Measurements from ENCODE around the gene UQCC2.

The UQCC2 gene

DNA sequence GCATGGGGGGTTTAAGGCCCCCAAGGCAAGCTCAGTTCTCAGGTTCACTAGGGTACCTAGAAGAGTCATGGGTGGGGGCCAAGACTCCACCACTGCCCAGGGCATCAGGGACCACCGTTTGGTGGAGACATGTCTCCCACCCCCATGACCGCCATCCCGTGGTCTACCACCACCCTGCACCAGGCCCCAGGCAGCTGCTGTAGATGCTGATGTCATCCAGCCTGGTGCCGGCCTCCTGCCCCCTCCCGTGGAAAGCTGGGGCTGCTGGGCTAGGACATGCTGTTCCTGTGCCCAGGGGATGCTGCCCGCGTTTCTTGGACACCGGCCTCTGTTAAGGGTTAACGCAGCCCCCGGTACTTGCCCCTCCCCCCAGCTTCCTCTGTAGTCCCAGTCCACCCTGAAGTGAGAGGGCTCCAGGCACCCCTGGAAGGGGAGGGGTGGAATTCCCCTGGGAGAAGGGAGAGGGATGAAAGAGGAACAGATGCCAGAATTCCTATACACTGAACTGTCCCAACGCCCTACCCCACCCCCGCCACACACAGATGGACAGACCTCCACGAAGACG, 34.6 kb upstream of the UQCC2 start:
- H3K27me3 ChIP-seq (ENCODE audit: control insufficient read depth in 1 of 2, insufficient read depth in 1 of 2, low read length in 2 of 2): peaks cover 0 to 82% of the 10 kb centered on the region in 2 experiments
- H3K4me1 ChIP-seq (ENCODE audit: control insufficient read depth, insufficient read depth, low read depth, low read length): peaks cover 49% of the 10 kb centered on the region
- H2BK120ac ChIP-seq (ENCODE audit: low read depth, low read length): peak overlapping the region; percentile 86
- 15% methylated on average over 7 of the region's 14 CpGs for WGBS
- H2BK5ac ChIP-seq (ENCODE audit: low read depth, low read length, poor library complexity, severe bottlenecking): peak overlapping the region; percentile 89
- H4K91ac ChIP-seq (ENCODE audit: low read length): peak overlapping the region; percentile 99
- H4K8ac ChIP-seq (ENCODE audit: low read length): peak overlapping the region; percentile 98
- H2AK5ac ChIP-seq (ENCODE audit: low read length, severe bottlenecking): peak overlapping the region; percentile 91
- peak overlapping the region; percentile 59 for H3K4me2 ChIP-seq (ENCODE audit: low read length, poor library complexity, severe bottlenecking)
- H3K9me3 ChIP-seq (ENCODE audit: control insufficient read depth, low read length): no peaks in the 10 kb centered on the region
- DNase-seq: peak; percentile 85
- peaks cover 8% of the 10 kb centered on the region for H3K79me1 ChIP-seq (replicated peaks; ENCODE audit: low read length, poor library complexity, severe bottlenecking)
- peak overlapping the region; percentile 80 to 89 for H3K4ac ChIP-seq (ENCODE audit: low read depth in 1 of 2, low read length in 2 of 2)
- H3K14ac ChIP-seq (ENCODE audit: low read length in 2 of 2): peak overlapping the region in 1 of 2 experiments; percentile 97
- peak overlapping the region in 1 of 2 experiments; percentile 40 for H3K4me3 ChIP-seq (ENCODE audit: insufficient read depth in 1 of 2, low read depth in 1 of 2, low read length in 2 of 2)
- H3K27ac ChIP-seq (ENCODE audit: low read length, poor library complexity, severe bottlenecking): peak overlapping the region; percentile 97
- peak overlapping the region; percentile 81 to 99 for H3K18ac ChIP-seq (ENCODE audit: low read depth in 1 of 2, low read length in 2 of 2)
- no peak overlapping the region for H3K9ac ChIP-seq (ENCODE audit: low read length)
- peaks cover 0 to 10% of the 10 kb centered on the region in 2 experiments for H3K36me3 ChIP-seq (ENCODE audit: control insufficient read depth in 1 of 2, insufficient read depth in 2 of 2, low read depth in 1 of 2, low read length in 2 of 2)
- peak overlapping the region; percentile 91 to 95 for H2BK12ac ChIP-seq (ENCODE audit: low read length in 2 of 2)
- peak overlapping the region; percentile 72 for H2AFZ ChIP-seq (ENCODE audit: low read depth, low read length)
- H2BK15ac ChIP-seq (ENCODE audit: low read depth, poor library complexity, severe bottlenecking): peak overlapping the region; percentile 93
- no peak overlapping the region for H3K23ac ChIP-seq (ENCODE audit: low read length in 2 of 2)

- Histone ChIP-seq H2BK120ac (ENCODE audit: low read depth, low read length) (peak overlapping the region; percentile 86), H3K14ac (ENCODE audit: low read length in 2 of 2) (no peak overlapping the region), H4K8ac (ENCODE audit: low read length) (peak overlapping the region; percentile 20), H3K79me1 (replicated peaks; ENCODE audit: low read length, poor library complexity, severe bottlenecking) (peaks cover 8% of the 10 kb centered on the region), H3K9ac (ENCODE audit: low read length) (no peak overlapping the region), H2BK5ac (ENCODE audit: low read depth, low read length, poor library complexity, severe bottlenecking) (peak overlapping the region; percentile 89), H3K9me3 (ENCODE audit: control insufficient read depth, low read length) (no peaks in the 10 kb centered on the region), H3K27ac (ENCODE audit: low read length, poor library complexity, severe bottlenecking) (peak overlapping the region; percentile 97), H3K27me3 (ENCODE audit: control insufficient read depth in 1 of 2, insufficient read depth in 1 of 2, low read length in 2 of 2) (peaks cover 0 to 83% of the 10 kb centered on the region in 2 experiments), H3K4me1 (ENCODE audit: control insufficient read depth, insufficient read depth, low read depth, low read length) (peaks cover 44% of the 10 kb centered on the region), H3K4me2 (ENCODE audit: low read length, poor library complexity, severe bottlenecking) (peak overlapping the region; percentile 59), H3K4ac (ENCODE audit: low read depth in 1 of 2, low read length in 2 of 2) (peak overlapping the region in 1 of 2 experiments; percentile 88), H2AK5ac (ENCODE audit: low read length, severe bottlenecking) (peak overlapping the region; percentile 81), H2AFZ (ENCODE audit: low read depth, low read length) (no peak overlapping the region), H3K18ac (ENCODE audit: low read depth in 1 of 2, low read length in 2 of 2) (peak overlapping the region; percentile 79 to 81), H2BK12ac (ENCODE audit: low read length in 2 of 2) (peak overlapping the region; percentile 87 to 91), H3K36me3 (ENCODE audit: control insufficient read depth in 1 of 2, insufficient read depth in 2 of 2, low read depth in 1 of 2, low read length in 2 of 2) (peaks cover 0 to 14% of the 10 kb centered on the region in 2 experiments), H3K4me3 (ENCODE audit: insufficient read depth in 1 of 2, low read depth in 1 of 2, low read length in 2 of 2) (no peak overlapping the region), H4K91ac (ENCODE audit: low read length) (peak overlapping the region; percentile 91), H2BK15ac (ENCODE audit: low read depth, poor library complexity, severe bottlenecking) (no peak overlapping the region), H3K23ac (ENCODE audit: low read length in 2 of 2) (no peak overlapping the region)
- peak; percentile 77 for DNase-seq
- 45% methylated on average over 6 of the region's 7 CpGs for WGBS
These were observed 34.0 kb upstream of the UQCC2 start for GRCh38 chr6:33745548-33745947.

GRCh38 chr6:33744895-33745546, 33.5 kb upstream of the UQCC2 start:
- Histone ChIP-seq H3K9me3 (ENCODE audit: control insufficient read depth, low read length) (no peaks in the 10 kb centered on the region), H3K14ac (ENCODE audit: low read length in 2 of 2) (peak overlapping the region in 1 of 2 experiments; percentile 73), H2AK5ac (ENCODE audit: low read length, severe bottlenecking) (peak overlapping the region; percentile 81), H3K23ac (ENCODE audit: low read length in 2 of 2) (no peak overlapping the region), H4K91ac (ENCODE audit: low read length) (peak overlapping the region; percentile 91), H2BK5ac (ENCODE audit: low read depth, low read length, poor library complexity, severe bottlenecking) (peak overlapping the region; percentile 88), H3K4me2 (ENCODE audit: low read length, poor library complexity, severe bottlenecking) (peak overlapping the region; percentile 59), H3K18ac (ENCODE audit: low read depth in 1 of 2, low read length in 2 of 2) (peak overlapping the region; percentile 79 to 81), H3K27ac (ENCODE audit: low read length, poor library complexity, severe bottlenecking) (peak overlapping the region; percentile 97), H2BK12ac (ENCODE audit: low read length in 2 of 2) (peak overlapping the region; percentile 14 to 87), H3K4me3 (ENCODE audit: insufficient read depth in 1 of 2, low read depth in 1 of 2, low read length in 2 of 2) (no peak overlapping the region), H3K4ac (ENCODE audit: low read depth in 1 of 2, low read length in 2 of 2) (peak overlapping the region; percentile 10 to 88), H3K79me1 (replicated peaks; ENCODE audit: low read length, poor library complexity, severe bottlenecking) (peaks cover 13% of the 10 kb centered on the region), H3K27me3 (ENCODE audit: control insufficient read depth in 1 of 2, insufficient read depth in 1 of 2, low read length in 2 of 2) (peaks cover 0 to 83% of the 10 kb centered on the region in 2 experiments), H2AFZ (ENCODE audit: low read depth, low read length) (no peak overlapping the region), H3K9ac (ENCODE audit: low read length) (no peak overlapping the region), H3K36me3 (ENCODE audit: control insufficient read depth in 1 of 2, insufficient read depth in 2 of 2, low read depth in 1 of 2, low read length in 2 of 2) (peaks cover 0 to 19% of the 10 kb centered on the region in 2 experiments), H4K8ac (ENCODE audit: low read length) (peak overlapping the region; percentile 52), H3K4me1 (ENCODE audit: control insufficient read depth, insufficient read depth, low read depth, low read length) (peaks cover 46% of the 10 kb centered on the region), H2BK120ac (ENCODE audit: low read depth, low read length) (peak overlapping the region; percentile 78), H2BK15ac (ENCODE audit: low read depth, poor library complexity, severe bottlenecking) (peak overlapping the region; percentile 15)
- 24% methylated on average over 12 of the region's 13 CpGs for WGBS
- peak; percentile 52 for DNase-seq

Measured in mesenchymal stem cell (in vitro differentiated cells and primary cell).